Activated naive CD4-positive, alpha-beta T cell treated with anti-CD3 and anti-CD28 coated beads, Interleukin-2, amount 50 U/mL, for 24 hours (primary cell): ENCODE measurements around the gene TEAD1.

ENCODE experiments used
- H3K27ac Mint-ChIP-seq: one replicate; pipeline ENCODE4 v1.8.0; 2021; ENCODE audit warnings: mild to moderate bottlenecking, mixed read lengths
- H3K27me3 Mint-ChIP-seq: one replicate; pipeline ENCODE4 v1.8.0; 2021; ENCODE audit warnings: mixed read lengths
- H3K36me3 Mint-ChIP-seq: one replicate; pipeline ENCODE4 v1.8.0; 2021; ENCODE audit warnings: mixed read lengths
- H3K4me1 Mint-ChIP-seq: one replicate; pipeline ENCODE4 v1.8.0; 2021; ENCODE audit warnings: mixed read lengths
- H3K4me3 Mint-ChIP-seq: one replicate; pipeline ENCODE4 v1.8.0; 2021; ENCODE audit warnings: mild to moderate bottlenecking, mixed read lengths
- H3K9me3 Mint-ChIP-seq: one replicate; pipeline ENCODE4 v1.8.0; 2021; ENCODE audit warnings: mixed read lengths

Gene TEAD1

DNA sequence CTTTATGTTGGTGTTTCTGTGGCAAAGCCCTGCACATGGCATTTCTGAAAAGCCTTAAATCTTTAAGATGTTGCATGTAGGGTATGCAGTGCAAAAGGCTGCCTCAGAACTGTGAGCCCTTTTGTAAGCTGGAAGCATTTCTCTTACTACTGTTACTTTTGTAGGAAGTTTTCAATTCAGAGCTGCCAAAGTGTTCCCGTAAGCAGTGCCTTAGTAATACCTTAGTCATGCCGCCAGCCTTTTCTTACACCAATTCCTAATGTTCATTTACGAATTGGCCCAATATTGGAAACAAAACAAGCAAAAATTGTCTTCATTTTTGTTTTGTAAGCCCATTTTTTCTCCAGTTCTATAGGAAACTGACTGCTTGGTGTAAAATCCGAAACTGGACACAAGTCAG, 267.4 kb downstream of the TEAD1 start:
- H3K27me3 Mint-ChIP-seq, result peaks cover 17% of the 10 kb centered on the region
- no peaks in the 10 kb centered on the region for H3K4me1 Mint-ChIP-seq
- H3K36me3 Mint-ChIP-seq, result no peaks in the 10 kb centered on the region
- no peak overlapping the region for H3K27ac Mint-ChIP-seq
- H3K9me3 Mint-ChIP-seq, result peaks cover 4% of the 10 kb centered on the region
- H3K4me3 Mint-ChIP-seq, result no peak overlapping the region

DNA sequence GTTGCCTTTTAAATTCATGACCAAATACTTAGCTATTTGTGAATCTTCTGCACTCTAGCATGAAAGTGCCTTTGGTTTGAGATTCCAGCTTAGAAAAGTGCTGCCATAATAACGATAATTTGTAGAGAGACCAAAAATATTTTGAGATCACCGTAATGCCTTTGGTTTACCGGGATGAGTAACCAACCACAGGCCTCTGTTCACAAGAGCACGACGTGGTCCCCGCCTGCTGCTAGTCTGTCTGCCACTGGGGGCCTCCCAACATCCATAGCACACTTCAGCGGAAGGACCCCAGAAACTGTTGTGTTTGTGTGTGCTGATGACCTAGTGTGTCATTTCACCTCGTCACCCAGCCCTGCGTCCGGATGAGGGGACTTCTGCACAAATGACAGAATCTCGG, 267.9 kb downstream of the TEAD1 start:
- Mint-ChIP-seq H3K4me1 (no peaks in the 10 kb centered on the region), H3K4me3 (no peak overlapping the region), H3K27ac (no peak overlapping the region), H3K9me3 (peaks cover 4% of the 10 kb centered on the region), H3K27me3 (peaks cover 18% of the 10 kb centered on the region), H3K36me3 (no peaks in the 10 kb centered on the region)

DNA sequence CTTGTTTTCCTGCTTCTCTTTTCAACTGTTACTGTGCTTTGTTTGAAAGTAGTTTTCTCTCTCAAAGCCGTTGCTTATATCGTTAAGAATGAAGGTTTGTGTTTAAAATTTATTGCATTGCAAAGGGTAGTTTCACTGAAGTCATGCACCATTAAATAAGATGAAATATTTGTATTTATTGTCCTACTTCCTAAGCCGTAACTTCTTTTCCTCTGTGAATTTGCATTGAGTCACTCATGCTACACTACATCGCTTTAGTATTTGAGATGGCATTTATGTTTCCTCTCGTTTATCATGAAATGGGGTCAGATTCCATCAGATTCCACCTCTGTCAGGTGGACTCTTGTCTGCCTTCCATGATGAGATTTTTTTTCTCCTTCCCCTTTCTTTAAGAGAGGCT, 269.1 kb downstream of the TEAD1 start:
- Mint-ChIP-seq H3K36me3 (no peaks in the 10 kb centered on the region), H3K4me3 (no peak overlapping the region), H3K27me3 (peaks cover 20% of the 10 kb centered on the region), H3K4me1 (no peaks in the 10 kb centered on the region), H3K9me3 (peaks cover 4% of the 10 kb centered on the region), H3K27ac (no peak overlapping the region)

DNA sequence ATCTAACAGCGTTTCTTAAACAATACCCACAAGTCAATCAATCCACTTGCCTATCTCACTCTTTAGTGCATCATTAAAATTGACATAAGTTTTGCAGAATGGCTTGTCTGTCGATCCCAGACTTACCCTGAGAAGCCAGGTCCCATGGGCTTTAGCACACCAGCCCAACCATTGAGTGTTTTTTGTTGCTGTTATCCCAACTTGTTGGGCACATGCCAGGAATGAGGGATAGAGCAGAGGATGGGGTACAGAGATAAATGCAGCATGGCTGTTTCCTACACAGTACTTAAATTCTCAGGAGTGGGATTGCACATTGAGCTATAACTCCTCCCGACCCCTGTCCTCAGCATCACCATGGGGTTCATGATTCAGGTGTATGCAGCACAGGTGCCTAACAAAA, 270.7 kb downstream of the TEAD1 start:
- Mint-ChIP-seq H3K27ac (no peak overlapping the region), H3K9me3 (peaks cover 4% of the 10 kb centered on the region), H3K36me3 (no peaks in the 10 kb centered on the region), H3K4me1 (no peaks in the 10 kb centered on the region), H3K4me3 (no peak overlapping the region), H3K27me3 (peaks cover 23% of the 10 kb centered on the region)

DNA sequence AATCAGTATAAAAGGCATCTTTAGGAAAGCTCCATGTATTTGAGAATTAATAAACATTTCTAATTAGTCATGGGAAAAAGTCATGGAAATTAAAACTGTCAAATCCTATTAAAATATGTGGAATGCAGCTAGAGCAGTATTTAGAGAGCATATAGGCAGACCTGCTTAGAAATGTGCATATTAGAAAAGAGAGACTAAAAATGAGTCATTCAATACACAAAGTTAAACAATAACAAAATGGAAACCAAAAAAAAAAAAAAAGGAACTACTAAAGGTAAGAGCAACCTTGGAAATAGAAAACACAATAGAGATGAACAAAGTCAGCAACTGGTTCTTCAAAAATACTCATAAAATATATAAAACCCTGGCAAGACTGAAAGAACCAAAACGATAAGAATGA, 275.2 kb downstream of the TEAD1 start:
- Mint-ChIP-seq H3K36me3 (no peaks in the 10 kb centered on the region), H3K4me1 (no peaks in the 10 kb centered on the region), H3K27ac (no peak overlapping the region), H3K27me3 (peaks cover 18% of the 10 kb centered on the region), H3K4me3 (no peak overlapping the region), H3K9me3 (peaks cover 20% of the 10 kb centered on the region)

DNA sequence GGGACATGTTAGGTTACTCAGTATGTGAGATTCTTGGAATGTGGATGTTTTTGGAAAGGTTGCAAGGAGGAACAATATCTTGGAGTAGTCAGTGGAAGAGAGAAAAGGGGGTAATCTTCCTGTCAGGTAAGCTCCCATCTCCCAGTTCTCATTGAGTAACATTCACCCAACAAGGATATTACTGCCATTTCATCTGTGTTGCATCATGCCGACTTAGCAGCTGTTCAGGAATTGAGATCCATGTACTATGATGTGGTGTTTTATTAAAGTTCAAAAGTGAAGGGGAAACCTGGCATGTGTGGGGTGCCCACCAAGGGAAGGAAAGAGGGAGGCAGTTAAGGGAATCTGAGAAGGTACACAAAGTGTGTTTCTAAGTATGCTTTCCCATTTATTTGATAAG, 276.4 kb downstream of the TEAD1 start:
- H3K36me3 Mint-ChIP-seq, result no peaks in the 10 kb centered on the region
- H3K4me3 Mint-ChIP-seq, result no peak overlapping the region
- peaks cover 20% of the 10 kb centered on the region for H3K9me3 Mint-ChIP-seq
- peaks cover 22% of the 10 kb centered on the region for H3K27me3 Mint-ChIP-seq
- no peak overlapping the region for H3K27ac Mint-ChIP-seq
- H3K4me1 Mint-ChIP-seq, result no peaks in the 10 kb centered on the region

DNA sequence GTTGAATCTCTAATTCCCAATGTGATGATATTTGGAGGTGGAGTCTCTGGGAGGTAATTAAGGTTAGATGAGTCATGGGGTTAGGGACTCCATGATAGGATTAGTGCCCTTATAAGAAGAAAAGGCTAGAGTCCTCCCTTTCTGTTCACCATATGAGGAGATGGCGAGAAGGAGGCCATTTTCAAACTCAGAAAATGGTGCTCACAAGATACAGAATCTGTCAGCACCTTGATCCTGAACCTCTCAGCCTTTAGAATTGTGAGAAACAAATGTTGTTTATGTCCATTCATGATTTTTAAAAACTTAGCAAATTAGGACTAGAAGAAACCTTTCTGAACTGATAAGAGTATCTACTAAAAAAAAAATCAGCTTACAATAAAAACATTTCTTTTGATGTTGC, 277.2 kb downstream of the TEAD1 start:
- Mint-ChIP-seq H3K4me1 (no peaks in the 10 kb centered on the region), H3K27ac (no peak overlapping the region), H3K4me3 (no peak overlapping the region), H3K36me3 (no peaks in the 10 kb centered on the region), H3K27me3 (peaks cover 21% of the 10 kb centered on the region), H3K9me3 (peaks cover 18% of the 10 kb centered on the region)

DNA sequence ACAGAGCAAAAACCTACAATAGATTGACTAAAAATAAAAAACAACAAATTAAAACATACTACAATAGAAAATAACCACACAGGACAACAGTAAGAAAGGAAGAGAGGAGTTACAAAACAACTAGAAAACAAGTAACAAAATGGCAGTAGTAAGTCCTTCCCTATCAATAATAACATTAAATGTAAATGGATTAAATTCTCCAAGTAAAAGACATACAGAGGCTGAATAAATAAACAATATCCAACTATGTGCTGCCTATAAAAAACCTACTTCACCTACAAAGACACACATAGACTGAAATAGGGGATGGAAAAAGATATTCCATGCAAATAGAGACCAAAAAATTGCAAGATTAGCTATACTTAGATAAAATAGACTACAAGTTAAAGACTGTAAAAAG, 277.9 kb downstream of the TEAD1 start:
- Mint-ChIP-seq H3K4me3 (no peak overlapping the region), H3K9me3 (peaks cover 16% of the 10 kb centered on the region), H3K4me1 (no peaks in the 10 kb centered on the region), H3K36me3 (no peaks in the 10 kb centered on the region), H3K27ac (no peak overlapping the region), H3K27me3 (peaks cover 17% of the 10 kb centered on the region)

DNA sequence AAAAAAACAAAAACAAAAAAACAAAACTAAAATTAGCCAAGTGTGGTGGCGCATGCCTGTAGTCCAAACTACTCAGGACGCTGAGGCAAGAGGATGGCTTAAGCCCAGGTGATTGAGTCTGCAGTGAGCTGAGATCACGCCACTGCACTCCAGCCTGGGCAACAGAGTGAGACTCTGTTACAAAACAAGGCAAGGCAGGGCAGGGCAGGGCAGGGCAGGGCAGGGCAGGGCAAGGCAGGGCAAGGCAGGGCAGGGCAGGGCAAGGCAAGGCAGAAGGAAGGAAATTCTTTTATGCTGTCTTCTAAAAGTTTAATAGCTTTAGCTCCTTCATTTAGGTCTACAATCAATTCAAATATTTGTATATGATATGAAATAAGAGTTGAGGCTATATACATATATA, 284.8 kb downstream of the TEAD1 start:
- no peaks in the 10 kb centered on the region for H3K36me3 Mint-ChIP-seq
- H3K9me3 Mint-ChIP-seq, result no peaks in the 10 kb centered on the region
- H3K27ac Mint-ChIP-seq, result no peak overlapping the region
- no peak overlapping the region for H3K4me3 Mint-ChIP-seq
- no peaks in the 10 kb centered on the region for H3K4me1 Mint-ChIP-seq
- H3K27me3 Mint-ChIP-seq, result peaks cover 21% of the 10 kb centered on the region

DNA sequence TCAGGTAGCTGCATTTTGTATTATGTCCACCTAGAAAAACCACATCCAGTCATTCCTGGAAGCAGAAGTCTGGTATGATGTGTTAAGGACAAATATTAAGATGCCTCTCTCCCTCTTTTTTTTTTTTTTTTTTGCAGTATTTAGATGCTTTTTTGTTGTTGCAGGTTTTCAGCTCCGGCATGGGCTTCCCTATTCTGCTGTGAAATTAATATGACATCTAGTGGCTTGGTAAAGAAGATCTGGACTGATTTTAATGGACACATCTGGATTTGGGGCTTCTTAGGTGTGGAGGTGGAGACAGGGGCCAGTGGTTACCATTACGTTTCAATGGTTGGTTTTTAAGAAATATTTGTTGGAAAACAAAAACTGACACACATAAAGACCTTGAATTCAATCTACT, 287.4 kb downstream of the TEAD1 start:
- Mint-ChIP-seq H3K27me3 (peaks cover 18% of the 10 kb centered on the region), H3K4me3 (no peak overlapping the region), H3K27ac (no peak overlapping the region), H3K4me1 (no peaks in the 10 kb centered on the region), H3K36me3 (no peaks in the 10 kb centered on the region), H3K9me3 (no peaks in the 10 kb centered on the region)

DNA sequence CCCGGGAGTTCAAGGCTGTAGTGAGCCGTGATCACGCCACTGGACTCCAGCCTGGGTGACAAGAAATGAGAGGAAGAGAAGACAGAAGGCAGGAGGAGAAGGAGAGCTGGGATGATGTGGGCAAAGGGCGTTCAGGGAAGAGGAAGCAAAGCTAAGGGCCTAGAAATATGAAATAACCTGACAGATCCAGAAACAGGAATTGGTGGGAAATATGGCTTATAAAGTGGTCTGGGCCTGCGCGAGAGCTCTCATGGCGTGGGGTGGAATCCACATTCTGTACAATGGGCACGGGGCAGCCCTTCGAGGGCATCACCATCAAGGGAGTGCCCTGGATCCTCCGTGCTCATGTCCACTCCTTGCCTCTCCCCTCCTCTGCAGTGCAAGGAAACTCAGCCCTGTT, 288.1 kb downstream of the TEAD1 start:
- H3K36me3 Mint-ChIP-seq, result no peaks in the 10 kb centered on the region
- H3K4me1 Mint-ChIP-seq, result no peaks in the 10 kb centered on the region

DNA sequence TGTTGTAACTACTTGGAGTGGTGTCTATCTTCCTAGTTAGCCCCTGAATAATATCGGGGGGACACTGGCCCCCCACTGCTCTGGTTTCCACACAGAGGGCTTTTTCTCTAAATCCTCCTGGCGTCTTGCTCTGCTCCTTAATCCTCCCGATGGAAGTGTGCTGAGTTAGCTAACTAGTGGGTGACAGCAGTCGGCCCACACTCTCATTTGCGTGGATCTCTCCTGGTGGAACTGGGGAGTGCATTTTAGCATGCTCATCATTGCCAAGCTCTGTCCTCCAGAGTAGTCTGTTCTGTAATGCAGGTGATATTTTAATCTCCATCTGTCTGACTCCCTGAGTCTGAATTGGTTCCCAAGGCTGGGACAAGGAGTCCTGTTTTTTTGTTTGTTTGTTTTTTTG, 288.8 kb downstream of the TEAD1 start:
- no peak overlapping the region for H3K27ac Mint-ChIP-seq
- H3K4me1 Mint-ChIP-seq, result no peaks in the 10 kb centered on the region
- H3K36me3 Mint-ChIP-seq, result no peaks in the 10 kb centered on the region
- no peak overlapping the region for H3K4me3 Mint-ChIP-seq
- peaks cover 21% of the 10 kb centered on the region for H3K27me3 Mint-ChIP-seq
- no peaks in the 10 kb centered on the region for H3K9me3 Mint-ChIP-seq

More for the DNA sequence above, 288.1 kb downstream of the TEAD1 start:
- no peaks in the 10 kb centered on the region for H3K9me3 Mint-ChIP-seq
- H3K27me3 Mint-ChIP-seq, result peaks cover 21% of the 10 kb centered on the region
- H3K27ac Mint-ChIP-seq, result no peak overlapping the region
- no peak overlapping the region for H3K4me3 Mint-ChIP-seq

DNA sequence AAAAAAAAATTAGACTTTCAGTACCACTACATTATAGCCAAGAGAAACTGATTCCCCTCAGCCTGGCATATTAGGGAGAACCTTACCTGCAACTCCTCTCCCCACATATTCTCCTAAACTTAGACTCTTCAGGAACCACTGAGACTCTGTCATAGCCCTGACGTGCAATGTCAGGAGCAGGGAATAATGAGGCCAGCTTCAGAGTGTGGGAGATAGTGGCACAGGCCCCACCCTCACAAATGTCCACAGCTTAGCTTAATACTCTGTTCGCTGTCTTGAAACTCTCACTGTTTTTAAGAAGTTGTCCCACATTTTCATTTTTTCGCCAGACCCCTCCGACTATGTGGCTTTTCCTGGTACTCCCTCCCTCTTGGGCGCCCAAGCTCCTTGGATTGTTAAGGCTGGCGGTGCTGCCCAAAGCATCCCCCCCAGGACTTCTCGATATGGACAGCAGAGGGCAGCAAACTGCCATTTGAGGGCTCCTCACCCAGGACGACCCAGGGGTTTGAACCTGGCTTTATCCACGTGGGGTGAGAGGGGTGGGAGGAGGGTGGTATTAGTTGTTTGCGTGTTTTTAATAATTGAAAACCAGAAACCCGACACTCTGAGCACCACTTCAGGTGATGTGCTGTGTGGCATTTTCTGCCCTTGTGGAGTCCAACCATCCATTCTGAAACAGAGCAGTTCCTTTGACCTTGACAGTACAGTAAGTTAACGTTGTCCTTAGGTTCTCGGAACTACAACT, 289.7 kb downstream of the TEAD1 start:
- no peak overlapping the region for H3K4me3 Mint-ChIP-seq
- peaks cover 21% of the 10 kb centered on the region for H3K27me3 Mint-ChIP-seq
- no peaks in the 10 kb centered on the region for H3K4me1 Mint-ChIP-seq
- no peaks in the 10 kb centered on the region for H3K36me3 Mint-ChIP-seq
- no peak overlapping the region for H3K27ac Mint-ChIP-seq
- H3K9me3 Mint-ChIP-seq, result no peaks in the 10 kb centered on the region

DNA sequence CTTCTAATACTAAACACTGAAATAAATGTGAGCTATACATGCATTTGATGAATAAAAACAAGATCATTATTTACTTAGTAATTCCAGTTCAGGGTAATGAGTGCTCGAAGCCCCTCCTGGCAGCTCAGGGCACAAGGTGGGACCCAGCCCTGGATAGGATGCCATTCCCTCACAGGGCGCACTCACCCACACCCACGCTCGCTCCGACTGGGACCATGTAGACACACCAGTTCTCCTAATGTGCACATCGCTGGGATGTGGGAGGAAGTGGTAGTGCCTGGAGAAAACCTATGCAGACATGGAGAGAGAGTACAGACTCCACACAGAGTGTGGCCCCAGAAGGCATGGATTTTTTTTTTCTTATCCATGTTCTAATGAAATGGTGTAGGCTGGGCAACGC, 290.4 kb downstream of the TEAD1 start:
- Mint-ChIP-seq H3K27me3 (peaks cover 21% of the 10 kb centered on the region), H3K9me3 (no peaks in the 10 kb centered on the region), H3K4me3 (no peak overlapping the region), H3K4me1 (no peaks in the 10 kb centered on the region), H3K27ac (no peak overlapping the region), H3K36me3 (no peaks in the 10 kb centered on the region)

DNA sequence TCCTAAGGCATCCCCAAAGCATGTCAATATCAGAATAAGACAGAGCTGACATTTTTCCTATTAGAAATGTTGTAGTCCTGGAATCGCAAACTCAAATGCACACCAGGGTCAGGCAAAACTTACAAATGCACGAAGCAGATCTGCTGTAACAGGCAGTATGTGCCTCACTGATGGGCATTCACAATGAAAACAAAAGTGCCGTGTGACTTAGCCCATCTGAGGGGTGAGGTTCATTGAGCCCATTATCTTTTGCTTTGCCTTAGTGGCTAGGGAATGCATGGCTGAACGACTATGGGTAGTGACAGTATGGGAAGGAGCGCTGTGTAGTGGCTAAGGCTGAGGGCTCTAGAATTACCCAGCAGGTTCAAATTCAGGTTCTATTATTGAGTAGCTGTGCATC, 291.8 kb downstream of the TEAD1 start:
- H3K9me3 Mint-ChIP-seq, result no peaks in the 10 kb centered on the region
- no peaks in the 10 kb centered on the region for H3K4me1 Mint-ChIP-seq
- no peak overlapping the region for H3K27ac Mint-ChIP-seq
- H3K36me3 Mint-ChIP-seq, result no peaks in the 10 kb centered on the region
- H3K4me3 Mint-ChIP-seq, result no peak overlapping the region
- peaks cover 19% of the 10 kb centered on the region for H3K27me3 Mint-ChIP-seq

DNA sequence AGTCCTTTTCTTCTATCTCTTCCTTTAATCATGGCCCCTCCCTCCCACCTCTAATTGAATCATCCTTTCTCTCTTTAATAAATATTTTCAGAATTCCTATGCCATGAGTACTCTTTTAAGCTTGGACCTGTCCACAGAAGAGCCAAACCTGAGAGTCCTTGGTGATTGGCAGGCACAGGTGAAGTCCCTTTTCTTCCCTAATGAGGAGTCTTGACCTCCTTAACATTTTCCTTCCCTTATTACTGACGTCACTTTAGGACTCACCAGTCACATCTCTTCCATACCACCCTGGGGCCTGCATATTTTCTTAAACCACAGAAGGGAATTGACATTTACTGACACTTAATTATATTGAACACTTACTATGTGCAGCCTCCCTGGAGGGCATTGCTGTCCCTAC, 293.9 kb downstream of the TEAD1 start:
- Mint-ChIP-seq H3K4me3 (no peak overlapping the region), H3K9me3 (no peaks in the 10 kb centered on the region), H3K36me3 (no peaks in the 10 kb centered on the region), H3K4me1 (no peaks in the 10 kb centered on the region), H3K27me3 (peaks cover 11% of the 10 kb centered on the region), H3K27ac (no peak overlapping the region)

DNA sequence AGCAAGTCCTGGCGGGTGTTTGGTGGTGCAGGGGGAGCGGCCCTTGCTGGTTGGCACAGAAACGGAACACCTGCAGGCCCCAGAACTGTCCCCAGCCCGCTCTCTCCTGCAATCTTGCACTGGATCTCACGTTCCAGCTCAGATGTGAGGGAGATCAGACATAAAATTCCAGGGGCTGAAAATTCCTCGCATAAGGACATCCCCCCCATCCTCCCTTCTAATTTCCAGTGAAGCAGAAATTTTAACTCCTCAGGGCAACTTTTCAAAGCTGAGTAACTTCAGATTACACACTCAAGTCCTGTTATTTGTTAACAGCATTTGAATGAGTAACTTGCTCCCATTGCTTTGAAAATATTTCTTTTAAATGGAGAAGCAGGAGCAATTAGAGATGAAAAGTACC, 294.6 kb downstream of the TEAD1 start:
- Mint-ChIP-seq H3K4me1 (no peaks in the 10 kb centered on the region), H3K27me3 (peaks cover 11% of the 10 kb centered on the region), H3K36me3 (no peaks in the 10 kb centered on the region), H3K4me3 (no peak overlapping the region), H3K9me3 (no peaks in the 10 kb centered on the region), H3K27ac (no peak overlapping the region)
